ENCODE data around the gene CMSS1.

The CMSS1 gene

GRCh38 chr3:100230710-100231109 is 413.0 kb downstream of the CMSS1 start:
- TF ChIP-seq CTCF (conservative IDR thresholded peaks at IDR 0.05; ENCODE audit: low read depth, low read length): no peak
- no peak for DNase-seq (ENCODE audit: low read depth)

More at GRCh38 chr3:100230710-100231109, 413.0 kb downstream of the CMSS1 start:
- H3K4me3 ChIP-seq (ENCODE audit: low read length): no peak overlapping the region
